SK-N-SH (cell line): Measurements from ENCODE around the gene SH2D5. TPM values are rescaled to one million over a fixed set of nuclear protein-coding genes. Genes with fewer than 3 reads are reported as not detected.

Source experiments
- CTCF ChIA-PET: fragments of 300-600, 350-600 bp; formaldehyde crosslinking; extraction: SDS; loops from one replicate; lab custom pipeline; 2021; lab: Yijun Ruan, JAX
- POLR2A ChIA-PET: fragments of 350-600 bp; sonication (Branson Sonifier 250); formaldehyde crosslinking; extraction: SDS; loops from one replicate; lab custom pipeline; 2020; ENCODE audit warnings: antibody characterized with exemption, inconsistent platforms; lab: Yijun Ruan, JAX
- DNase-seq: peaks from one replicate; pipeline ENCODE4 v3.0.0; 2012
- H2AFZ ChIP-seq: fragments of 200-600 bp; sonication (generic); 2 replicates; pipeline ENCODE4 v1.8.1; 2016; ENCODE audit warnings: antibody characterized with exemption, mild to moderate bottlenecking, low read depth
- H3F3A ChIP-seq: fragments of 200-600 bp; sonication (generic); replicated peaks from 2 replicates; pipeline ENCODE3; 2016; ENCODE audit warnings: antibody characterized with exemption, mild to moderate bottlenecking; ENCODE audit not compliant: insufficient read depth
- H3K27ac ChIP-seq, 2 experiments: fragments of 200-500 bp in 1 of 2; fragments of 200-600 bp in 1 of 2; sonication (Bioruptor generic) in 1 of 2; sonication (generic), shearing (Covaris generic) in 1 of 2; 2 replicates each; pipeline versions ENCODE4 v1.5.1 to v1.6.1; 2014 to 2016; ENCODE audit warnings: low read depth in 2 of 2, inconsistent platforms in 1 of 2, low read length in 1 of 2, mild to moderate bottlenecking in 1 of 2, mixed read lengths in 1 of 2
- H3K27me3 ChIP-seq: fragments of 200-600 bp; sonication (generic), shearing (Covaris generic); 2 replicates; pipeline ENCODE4 v1.6.1; 2016; ENCODE audit warnings: mixed run types; ENCODE audit not compliant: insufficient read depth
- H3K36me3 ChIP-seq, 2 experiments: fragments of 200-500 bp in 1 of 2; fragments of 200-600 bp in 1 of 2; sonication (Bioruptor generic) in 1 of 2; sonication (generic) in 1 of 2; replicated peaks in 1 of 2; 2 replicates each; pipeline versions ENCODE3 to v1.5.1; 2014 to 2016; ENCODE audit warnings: low read length in 1 of 2, mild to moderate bottlenecking in 1 of 2; ENCODE audit not compliant: insufficient read depth in 2 of 2, control insufficient read depth in 1 of 2
- H3K4me1 ChIP-seq, 2 experiments: fragments of 200-500 bp in 1 of 2; fragments of 200-600 bp in 1 of 2; sonication (Bioruptor generic) in 1 of 2; sonication (generic), shearing (Covaris generic) in 1 of 2; 2 replicates each; pipeline versions ENCODE4 v1.5.1 to v1.6.1; 2014 to 2016; ENCODE audit warnings: low read depth in 1 of 2, low read length in 1 of 2, mixed run types in 1 of 2; ENCODE audit not compliant: insufficient read depth in 2 of 2, control insufficient read depth in 1 of 2
- H3K4me2 ChIP-seq: fragments of 200-600 bp; sonication (generic), shearing (Covaris generic); 2 replicates; pipeline ENCODE4 v1.6.1; 2017; ENCODE audit warnings: mixed run types
- H3K4me3 ChIP-seq, 2 experiments: fragments of 200-500 bp in 1 of 2; fragments of 200-600 bp in 1 of 2; sonication (Bioruptor generic) in 1 of 2; sonication (generic), shearing (Covaris generic) in 1 of 2; 2 replicates each; pipeline versions ENCODE4 v1.5.1 to v1.8.1; 2014 to 2016; ENCODE audit warnings: low read depth in 2 of 2, inconsistent platforms in 1 of 2, low read length in 1 of 2, mild to moderate bottlenecking in 1 of 2, mixed read lengths in 1 of 2, moderate library complexity in 1 of 2
- H3K79me2 ChIP-seq: fragments of 200-600 bp; sonication (generic); 2 replicates; pipeline ENCODE4 v1.8.1; 2017; ENCODE audit warnings: mild to moderate bottlenecking; ENCODE audit not compliant: insufficient read depth
- H3K9ac ChIP-seq: fragments of 200-600 bp; sonication (generic); 2 replicates; pipeline ENCODE4 v1.6.1; 2017; ENCODE audit warnings: mixed run types
- H3K9me2 ChIP-seq: fragments of 200-600 bp; sonication (generic); 2 replicates; pipeline ENCODE4 v1.6.1; 2017; ENCODE audit warnings: mixed run types
- H3K9me3 ChIP-seq: fragments of 200-600 bp; sonication (generic); 2 replicates; pipeline ENCODE4 v1.6.1; 2017; ENCODE audit warnings: mixed run types, mild to moderate bottlenecking, moderate library complexity
- H4K20me1 ChIP-seq: fragments of 200-600 bp; sonication (generic); 2 replicates; pipeline ENCODE4 v1.6.1; 2017; ENCODE audit warnings: mild to moderate bottlenecking, mixed run types; ENCODE audit not compliant: insufficient read depth
- CTCF ChIP-seq: fragments of 200-600 bp; sonication (generic); IDR thresholded peaks from 2 replicates; pipeline ENCODE4 v1.6.1; 2017; ENCODE audit warnings: antibody characterized with exemption, mild to moderate bottlenecking, moderate library complexity
- ELF1 ChIP-seq: IDR thresholded peaks from 2 replicates; pipeline ENCODE4 v1.4.0; 2012
- EZH2phosphoT487 ChIP-seq: fragments of 200-600 bp; sonication (generic); IDR thresholded peaks from 2 replicates; pipeline ENCODE4 v1.6.1; 2017; ENCODE audit warnings: low read depth, mixed run types, mild to moderate bottlenecking, antibody characterized with exemption, moderate library complexity, borderline replicate concordance
- FOXJ3 ChIP-seq: sonication (generic); formaldehyde crosslinking; IDR thresholded peaks from 2 replicates; pipeline ENCODE4 v1.5.1; 2020; ENCODE audit warnings: mild to moderate bottlenecking, missing genetic modification reagents
- JUND ChIP-seq: IDR thresholded peaks from 2 replicates; pipeline ENCODE4 v1.4.0; 2012
- MXI1 ChIP-seq: IDR thresholded peaks from 2 replicates; pipeline ENCODE4 v1.6.1; 2012; ENCODE audit warnings: mild to moderate bottlenecking, low read depth, low read length, improper control_type of control experiment
- NRF1 ChIP-seq: IDR thresholded peaks from 2 replicates; pipeline ENCODE4 v1.6.1; 2012; ENCODE audit warnings: low read depth, mild to moderate bottlenecking, low read length
- RAD21 ChIP-seq: IDR thresholded peaks from 2 replicates; pipeline ENCODE4 v1.6.1; 2012; ENCODE audit warnings: mild to moderate bottlenecking, low read length
- REST ChIP-seq: IDR thresholded peaks from 2 replicates; pipeline ENCODE4 v1.6.1; 2012; ENCODE audit warnings: mild to moderate bottlenecking, low read depth, low read length, moderate library complexity
- SMC3 ChIP-seq: IDR thresholded peaks from 2 replicates; pipeline ENCODE4 v1.6.1; 2012; ENCODE audit warnings: low read depth, low read length, improper control_type of control experiment
- USF2 ChIP-seq: fragments of 150-350 bp; IDR thresholded peaks from 2 replicates; pipeline ENCODE4 v1.6.1; 2017; ENCODE audit warnings: antibody characterized with exemption, low read length, low read depth, borderline replicate concordance
- WGBS: methylation state at CpG from one replicate; pipeline ENCODE4 v1.1.6; 2017; ENCODE audit warnings: low lambda C conversion rate; 5-methylcytosine and 5-hydroxymethylcytosine counted together
- polyA plus RNA-seq, 3 experiments: library from polyadenylated mRNA; depleted of rRNA; stranded (reverse); fragments of >200 nt; gene quantifications; 2 replicates each; pipeline ENCODE4 v1.2.3, GENCODE V29; 2012

SH2D5 gene
- polyA plus RNA-seq, 1 of the 3 experiments (the other 2 are of a cell fraction), result 6.1 TPM

GRCh38 chr1:20704390-20705202 is 27.9 kb downstream of the SH2D5 start:
- WGBS, result 94% methylated on average over 37 of the region's 41 CpGs

More at GRCh38 chr1:20704390-20705202, 27.9 kb downstream of the SH2D5 start:
- Histone ChIP-seq H3K9me3 (no peaks in the 10 kb centered on the region), H3K4me2 (no peak overlapping the region), H3K79me2 (no peaks in the 10 kb centered on the region), H2AFZ (no peak overlapping the region), H3K9me2 (no peaks in the 10 kb centered on the region), H3F3A (peaks cover 4% of the 10 kb centered on the region), H3K4me3 (no peak overlapping the region), H3K27me3 (no peaks in the 10 kb centered on the region), H3K9ac (no peak overlapping the region), H4K20me1 (no peaks in the 10 kb centered on the region), H3K4me1 (no peaks in the 10 kb centered on the region), H3K36me3 (no peaks in the 10 kb centered on the region), H3K27ac (no peak overlapping the region)
- no peak for DNase-seq
- no peak for TF ChIP-seq CTCF
- TF ChIP-seq RAD21, result no peak
- no peak for TF ChIP-seq NRF1
- TF ChIP-seq MXI1, result no peak
- TF ChIP-seq FOXJ3 (CRISPR knock-in tag), result no peak
- no peak for TF ChIP-seq USF2
- TF ChIP-seq ELF1, result no peak
- TF ChIP-seq JUND, result no peak
- TF ChIP-seq SMC3, result no peak
- no peak for TF ChIP-seq EZH2phosphoT487
- TF ChIP-seq REST, result no peak
- CTCF ChIA-PET, result interaction anchor here (1.6 to 4.0 kb wide), 3 partner anchors 8 to 664 kb away, joined by 4 to 17 read pairs (median 6); no protein-coding TSS in a partner anchor
- POLR2A ChIA-PET, result no interaction called here
